Subcutaneous abdominal adipose tissue (tissue), 5 donors: ENCODE results near the gene LRTM2.

Experiments
- H3K27ac ChIP-seq: one replicate; pipeline ENCODE4 v1.7.0; 2013; ENCODE audit warnings: low read depth, mild to moderate bottlenecking, inconsistent platforms, low read length, moderate library complexity
- H3K27me3 ChIP-seq, 5 donors: one replicate each; pipeline ENCODE4 v1.7.0; 2013; ENCODE audit warnings: low read length in 5 of 5, inconsistent platforms in 1 of 5; ENCODE audit not compliant: control insufficient read depth in 5 of 5, insufficient read depth in 4 of 5
- H3K36me3 ChIP-seq, 5 donors: one replicate each; pipeline ENCODE4 v1.7.0; 2013; ENCODE audit warnings: low read length in 5 of 5; ENCODE audit not compliant: control insufficient read depth in 5 of 5, insufficient read depth in 5 of 5
- H3K4me1 ChIP-seq, 5 donors: one replicate each; pipeline ENCODE4 v1.7.0; 2013; ENCODE audit warnings: low read length in 5 of 5, mild to moderate bottlenecking in 3 of 5, moderate library complexity in 1 of 5; ENCODE audit not compliant: control insufficient read depth in 5 of 5, insufficient read depth in 5 of 5
- H3K4me3 ChIP-seq, 5 donors: one replicate each; pipeline ENCODE4 v1.7.0; 2013; ENCODE audit warnings: low read length in 5 of 5, low read depth in 1 of 5
- H3K9ac ChIP-seq, 5 donors: one replicate each; pipeline ENCODE4 v1.7.0; 2013; ENCODE audit warnings: low read length in 5 of 5, mild to moderate bottlenecking in 4 of 5, moderate library complexity in 3 of 5
- H3K9me3 ChIP-seq, 5 donors: one replicate each; pipeline ENCODE4 v1.7.0; 2013; ENCODE audit warnings: low read length in 5 of 5; ENCODE audit not compliant: control insufficient read depth in 5 of 5
- donor health status: healthy.
- donor health status: healthy.
- donor health status: healthy.
- donor health status: healthy.
- donor health status: healthy.

Gene LRTM2

DNA sequence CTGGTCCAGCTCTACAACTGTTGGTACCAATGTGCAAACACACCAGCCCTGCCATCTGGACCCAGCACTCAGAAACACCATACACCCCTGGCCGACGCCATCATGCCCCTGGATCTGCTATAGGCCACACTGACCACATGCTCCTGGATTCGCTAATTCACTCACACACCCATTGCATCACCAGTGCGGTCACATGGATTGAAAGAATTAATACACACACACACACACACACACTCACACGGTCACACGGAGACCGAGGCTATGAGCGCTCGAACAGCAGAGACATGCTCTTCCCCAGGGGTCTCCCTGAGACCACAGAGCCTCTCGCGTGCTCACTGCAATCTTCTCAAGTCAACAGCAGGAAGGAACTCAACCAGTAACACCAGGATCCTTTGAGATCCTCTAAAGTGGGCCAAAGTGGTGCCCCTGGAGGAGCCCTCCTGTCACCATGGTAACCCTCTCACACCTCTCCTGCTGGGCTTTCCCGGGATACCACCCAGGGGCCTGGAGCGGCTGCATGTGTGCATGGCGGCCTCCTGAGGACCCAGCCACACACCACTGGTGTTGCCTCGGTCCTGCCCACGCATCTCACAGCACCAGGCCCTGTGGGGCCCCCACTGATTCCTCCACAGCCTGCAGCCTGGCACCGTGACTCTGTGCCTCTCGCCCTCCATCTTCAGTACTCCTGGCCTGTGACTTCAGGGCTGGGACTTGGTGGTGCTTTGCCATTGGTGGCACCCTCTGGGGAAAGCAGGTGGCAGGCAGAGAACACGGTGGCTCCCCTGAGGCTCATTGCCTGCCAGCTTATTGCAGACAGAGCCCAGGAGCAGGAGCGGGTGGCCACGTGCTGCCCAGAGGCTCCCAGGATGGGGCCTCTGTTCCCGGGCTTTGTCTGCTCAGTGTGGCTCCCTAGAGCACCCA is 15.1 kb downstream of the LRTM2 start:
- H3K36me3 ChIP-seq = no peaks in the 10 kb centered on the region
- peaks cover 0 to 2% (median 0%) of the 10 kb centered on the region in 5 donors for H3K4me1 ChIP-seq
- H3K27ac ChIP-seq = no peak overlapping the region
- H3K9ac ChIP-seq = no peak overlapping the region
- H3K27me3 ChIP-seq = peaks cover 12 to 34% (median 30%) of the 10 kb centered on the region in 5 donors
- H3K9me3 ChIP-seq = no peaks in the 10 kb centered on the region
- H3K4me3 ChIP-seq = no peak overlapping the region

DNA sequence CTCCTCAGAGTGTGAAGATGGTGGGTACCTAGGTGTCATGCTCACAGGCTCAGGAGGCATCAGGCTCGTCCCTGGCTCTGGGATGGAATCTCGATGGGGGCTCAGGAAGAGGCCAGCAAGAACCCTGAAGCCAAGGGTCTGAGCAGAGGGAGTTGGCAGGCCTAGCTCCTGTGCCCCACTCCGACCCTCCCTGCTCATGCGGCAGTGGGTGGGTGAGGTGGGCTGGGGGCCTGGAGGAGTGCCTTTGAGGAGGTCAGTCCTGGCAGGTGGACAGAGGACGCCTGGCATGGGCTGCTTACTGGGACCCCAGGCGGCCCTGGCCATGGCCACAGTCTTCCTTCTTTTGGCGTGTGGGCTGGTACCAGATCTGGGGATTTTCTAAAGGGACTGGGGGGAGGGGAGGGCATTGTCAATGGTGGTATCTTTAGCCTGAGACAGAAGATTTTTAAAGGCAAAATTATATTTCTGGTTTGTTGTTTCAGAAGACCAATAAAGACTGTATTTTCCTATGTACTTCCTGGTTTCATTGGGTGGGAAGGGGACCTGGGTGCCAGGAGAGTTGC is 16.0 kb downstream of the LRTM2 start:
- no peak overlapping the region for H3K27ac ChIP-seq
- no peak overlapping the region for H3K9ac ChIP-seq
- no peaks in the 10 kb centered on the region for H3K4me1 ChIP-seq
- no peak overlapping the region for H3K4me3 ChIP-seq
- H3K36me3 ChIP-seq = no peaks in the 10 kb centered on the region
- no peaks in the 10 kb centered on the region for H3K9me3 ChIP-seq
- peaks cover 8 to 32% (median 23%) of the 10 kb centered on the region in 5 donors for H3K27me3 ChIP-seq

GRCh38 chr12:1836854-1837421 is 16.6 kb downstream of the LRTM2 start:
- Histone ChIP-seq H3K9ac (no peak overlapping the region), H3K4me1 (no peaks in the 10 kb centered on the region), H3K36me3 (no peaks in the 10 kb centered on the region), H3K27me3 (peaks cover 8 to 31% (median 22%) of the 10 kb centered on the region in 5 donors), H3K27ac (no peak overlapping the region), H3K9me3 (no peaks in the 10 kb centered on the region), H3K4me3 (no peak overlapping the region)

GRCh38 chr12:1837541-1838204 is 17.3 kb downstream of the LRTM2 start:
- Histone ChIP-seq H3K4me3 (no peak overlapping the region), H3K9ac (no peak overlapping the region), H3K36me3 (no peaks in the 10 kb centered on the region), H3K27ac (no peak overlapping the region), H3K4me1 (no peaks in the 10 kb centered on the region), H3K27me3 (peaks cover 11 to 32% (median 24%) of the 10 kb centered on the region in 5 donors), H3K9me3 (no peaks in the 10 kb centered on the region)

DNA sequence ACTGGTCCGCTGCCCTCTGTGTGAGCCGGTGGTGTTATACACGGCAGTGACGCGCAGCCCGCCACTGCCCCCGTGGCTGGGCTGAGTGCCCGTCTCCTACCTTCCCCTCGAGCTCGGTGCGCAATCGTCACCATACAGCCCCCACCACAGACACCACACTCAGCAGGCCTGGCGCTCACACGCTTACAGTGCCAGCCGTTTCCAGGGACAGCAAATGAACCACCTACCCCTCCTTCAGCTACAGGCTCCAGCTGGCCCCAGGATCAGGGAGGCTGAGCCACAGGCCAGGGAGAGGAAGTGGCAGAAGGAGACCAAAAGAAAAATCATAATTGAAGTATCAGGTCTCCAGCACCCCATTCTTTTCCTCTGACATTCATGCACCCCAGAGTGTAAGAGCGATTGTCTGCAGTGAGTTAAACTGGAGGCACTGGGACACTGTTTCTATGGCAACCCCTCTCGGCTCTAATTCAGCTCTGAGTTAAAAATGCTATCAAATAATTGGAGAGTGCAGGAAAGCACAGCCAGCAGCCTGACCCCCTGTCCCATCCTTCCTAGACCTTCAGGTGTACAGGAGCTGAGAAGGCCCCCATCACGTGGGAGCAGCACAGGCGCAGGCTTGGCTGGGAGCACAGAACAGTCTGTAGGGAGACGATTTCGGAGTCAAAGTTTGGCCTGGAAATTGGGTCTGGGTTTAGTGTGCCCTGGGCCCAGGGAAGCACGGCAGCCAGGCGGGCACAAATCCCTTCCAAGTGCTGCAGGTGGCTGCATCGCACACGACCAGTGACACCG is 18.0 kb downstream of the LRTM2 start:
- Histone ChIP-seq H3K9me3 (no peaks in the 10 kb centered on the region), H3K9ac (no peak overlapping the region), H3K4me3 (no peak overlapping the region), H3K27ac (no peak overlapping the region), H3K27me3 (peaks cover 8 to 33% (median 24%) of the 10 kb centered on the region in 5 donors), H3K36me3 (no peaks in the 10 kb centered on the region), H3K4me1 (no peaks in the 10 kb centered on the region)

GRCh38 chr12:1838994-1839365 is 18.6 kb downstream of the LRTM2 start:
- Histone ChIP-seq H3K9ac (no peak overlapping the region), H3K36me3 (no peaks in the 10 kb centered on the region), H3K4me1 (no peaks in the 10 kb centered on the region), H3K27me3 (peaks cover 5 to 28% (median 19%) of the 10 kb centered on the region in 5 donors), H3K9me3 (no peaks in the 10 kb centered on the region), H3K27ac (no peak overlapping the region), H3K4me3 (no peak overlapping the region)

DNA sequence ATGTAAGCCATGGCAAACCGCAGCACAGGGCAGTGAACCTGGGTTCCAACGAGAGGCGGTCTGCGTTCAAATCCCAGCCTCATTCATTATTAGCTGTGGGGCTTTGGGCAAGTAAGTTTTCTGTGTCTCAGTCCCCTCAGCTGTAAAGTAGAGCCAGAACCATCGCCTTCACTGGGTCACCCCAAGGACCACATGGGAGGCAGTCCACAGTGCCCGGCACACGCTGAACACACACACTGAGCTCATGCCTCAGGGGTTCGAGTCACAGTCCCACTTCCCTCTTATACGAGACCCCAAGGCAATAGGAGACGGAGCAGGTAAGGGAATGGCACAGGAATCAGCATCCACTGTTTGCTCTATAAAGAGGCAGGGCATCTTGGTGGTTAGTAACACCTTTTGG is 19.1 kb downstream of the LRTM2 start:
- Histone ChIP-seq H3K9me3 (no peaks in the 10 kb centered on the region), H3K36me3 (no peaks in the 10 kb centered on the region), H3K4me1 (no peaks in the 10 kb centered on the region), H3K27ac (no peak overlapping the region), H3K4me3 (no peak overlapping the region), H3K9ac (no peak overlapping the region), H3K27me3 (peaks cover 8 to 30% (median 14%) of the 10 kb centered on the region in 5 donors)

GRCh38 chr12:1839956-1840951 is 19.9 kb downstream of the LRTM2 start:
- no peaks in the 10 kb centered on the region for H3K9me3 ChIP-seq
- no peaks in the 10 kb centered on the region for H3K4me1 ChIP-seq
- no peak overlapping the region for H3K27ac ChIP-seq
- H3K36me3 ChIP-seq = no peaks in the 10 kb centered on the region
- H3K9ac ChIP-seq = no peak overlapping the region
- H3K27me3 ChIP-seq = peaks cover 11 to 25% (median 15%) of the 10 kb centered on the region in 5 donors
- H3K4me3 ChIP-seq = no peak overlapping the region
